Measurements from ENCODE around the gene MTA2.

Gene MTA2

GRCh38 chr11:62612366-62613290, 11.0 kb upstream of the MTA2 start, which contains the start of the genes EML3 and ROM1 (continued):
- TF ChIP-seq ZNF513 (tag by site-specific recombination; IDR thresholded peaks at IDR 0.05) = 0 out of 2 replicates have a peak, but pooled peaks have one; percentile 35
- peak; percentile 8; the same call in 1 of the 2 replicates for TF ChIP-seq ZFHX2 (tag by site-specific recombination; conservative IDR thresholded peaks at IDR 0.05)
- peak; percentile 10; the same call in 1 of the 2 replicates for TF ChIP-seq ZBTB20 (tag by site-specific recombination; IDR thresholded peaks at IDR 0.05)
- TF ChIP-seq ZNF561 (tag by site-specific recombination; IDR thresholded peaks at IDR 0.05; ENCODE audit: borderline replicate concordance) = peak; percentile 82
- TF ChIP-seq SP2 (tag by site-specific recombination; IDR thresholded peaks at IDR 0.05) = peak; percentile 82
- TF ChIP-seq ZNF510 (tag by site-specific recombination; IDR thresholded peaks at IDR 0.05; ENCODE audit: insufficient replicate concordance) = no peak
- TF ChIP-seq ZNF777 (tag by site-specific recombination; IDR thresholded peaks at IDR 0.05; ENCODE audit: borderline replicate concordance) = no peak

- Histone ChIP-seq H3K36me3 (ENCODE audit: control insufficient read depth in 2 of 2, insufficient read depth in 1 of 2, low read length in 2 of 2) (peaks cover 0 to 50% of the 10 kb centered on the region in 2 experiments; a peak in 1 of 3 replicates), H3K27ac (ENCODE audit: extremely low read depth, low read depth, low read length) (peak overlapping the region; percentile 64), H3K9me3 (ENCODE audit: control insufficient read depth, insufficient read depth, low read depth, low read length) (no peaks in the 10 kb centered on the region), H3K4me3 (ENCODE audit: low read depth, low read length) (peak overlapping the region; percentile 55), H3K4me1 (ENCODE audit: control insufficient read depth, insufficient read depth, low read length) (no peaks in the 10 kb centered on the region)
- POLR2A ChIA-PET = interaction anchor here (0.6 to 4.1 kb wide), 12 partner anchors 10 to 243 kb away, joined by 3 to 31 read pairs (median 5); partner anchors contain the start of genes B3GAT3, C11orf98, CSKMT and EEF1G
- CTCF ChIA-PET = interaction anchor here (0.5 to 3.2 kb wide), 26 partner anchors 8 to 1438 kb away, joined by 3 to 19 read pairs (median 4); partner anchors contain the start of genes B3GAT3, C11orf98, CSKMT and MTA2
- TF ChIP-seq GLIS2 (tag by site-specific recombination; IDR thresholded peaks at IDR 0.05) = peak; percentile 81
- TF ChIP-seq KLF7 (tag by site-specific recombination; IDR thresholded peaks at IDR 0.05; ENCODE audit: borderline replicate concordance) = no peak
- peak; percentile 69 for TF ChIP-seq ZBTB8A (tag by site-specific recombination; IDR thresholded peaks at IDR 0.05)
- TF ChIP-seq ZIC2 (tag by site-specific recombination; IDR thresholded peaks at IDR 0.05) = peak; percentile 38; the same call in 1 of the 2 replicates
- TF ChIP-seq ZNF530 (tag by site-specific recombination; IDR thresholded peaks at IDR 0.05; ENCODE audit: low read depth) = no peak
- peak; percentile 60; the same call in 1 of the 2 replicates for TF ChIP-seq ZXDB (tag by site-specific recombination; IDR thresholded peaks at IDR 0.05)
- peak; percentile 34 for TF ChIP-seq ZFHX2 (tag by site-specific recombination; conservative IDR thresholded peaks at IDR 0.05)
- peak; percentile 36 for TF ChIP-seq ZNF600 (tag by site-specific recombination; IDR thresholded peaks at IDR 0.05)
- TF ChIP-seq ZBTB48 (tag by site-specific recombination; IDR thresholded peaks at IDR 0.05) = 0 out of 2 replicates have a peak, but pooled peaks have one; percentile 42
- peak; percentile 68; the same call in 1 of the 2 replicates for TF ChIP-seq ZBTB10 (tag by site-specific recombination; IDR thresholded peaks at IDR 0.05)
- peak; percentile 76 for TF ChIP-seq PATZ1 (tag by site-specific recombination; IDR thresholded peaks at IDR 0.05)
- TF ChIP-seq ZEB2 (tag by site-specific recombination; IDR thresholded peaks at IDR 0.05) = 0 out of 2 replicates have a peak, but pooled peaks have one; percentile 55
- TF ChIP-seq SP2 (tag by site-specific recombination; IDR thresholded peaks at IDR 0.05) = peak; percentile 23; the same call in 1 of the 2 replicates
- TF ChIP-seq ZNF510 (tag by site-specific recombination; IDR thresholded peaks at IDR 0.05; ENCODE audit: insufficient replicate concordance) = no peak
- TF ChIP-seq OSR2 (tag by site-specific recombination; IDR thresholded peaks at IDR 0.05) = no peak
- no peak for TF ChIP-seq ZFP69B (tag by site-specific recombination; IDR thresholded peaks at IDR 0.05)
- TF ChIP-seq ZNF16 (tag by site-specific recombination; IDR thresholded peaks at IDR 0.05; ENCODE audit: low read depth) = peak; percentile 92
- peak; percentile 71 for TF ChIP-seq ZBTB17 (tag by site-specific recombination; IDR thresholded peaks at IDR 0.05)
- TF ChIP-seq GLIS1 (tag by site-specific recombination; IDR thresholded peaks at IDR 0.05) = peak; percentile 65
- no peak for TF ChIP-seq HOXD13 (CRISPR knock-in tag; IDR thresholded peaks at IDR 0.05; ENCODE audit: borderline replicate concordance)
- TF ChIP-seq TCF7L2 (IDR thresholded peaks at IDR 0.05; ENCODE audit: borderline replicate concordance, low read depth, low read length) = no peak
- peak; percentile 87 for TF ChIP-seq ZNF335 (tag by site-specific recombination; conservative IDR thresholded peaks at IDR 0.05)
Measured at GRCh38 chr11:62611705-62612365, 10.2 kb upstream of the MTA2 start.

Measured in HEK293 (cell line).